K562 (cell line): ENCODE measurements around the gene TRAF7. TPM values are rescaled to one million over a fixed set of nuclear protein-coding genes. Genes with fewer than 3 reads are reported as not detected.
A peak's percentile ranks its signal among the peaks of the same experiment; 100 is the strongest.

Experiments used
- CHD4 ChIP-seq: fragments of 200-600 bp; sonication (generic); IDR thresholded peaks from 3 replicates; pipeline ENCODE4 v1.6.1; 2012; ENCODE audit warnings: low read depth, mild to moderate bottlenecking, mixed read lengths, low read length, inconsistent platforms; ENCODE audit not compliant: insufficient read depth, insufficient replicate concordance, poor library complexity, severe bottlenecking
- KDM5B ChIP-seq: fragments of 200-600 bp; sonication (generic); IDR thresholded peaks from 2 replicates; pipeline ENCODE4 v1.6.1; 2012; ENCODE audit warnings: low read depth, mild to moderate bottlenecking, moderate library complexity, low read length, control low read depth, inconsistent platforms; ENCODE audit not compliant: insufficient replicate concordance
- MCM5 ChIP-seq: fragments of 450-650 bp; IDR thresholded peaks from 2 replicates; pipeline ENCODE4 v1.6.1; 2016; ENCODE audit warnings: low read depth
- MEIS2 ChIP-seq: fragments of 450-650 bp; IDR thresholded peaks from 2 replicates; pipeline ENCODE4 v1.6.1; 2014; ENCODE audit warnings: mild to moderate bottlenecking; ENCODE audit not compliant: partially characterized antibody
- PHF8 ChIP-seq: fragments of 200-600 bp; sonication (generic); IDR thresholded peaks from 2 replicates; pipeline ENCODE4 v1.6.1; 2012; ENCODE audit warnings: mixed run types, mild to moderate bottlenecking, inconsistent platforms, low read length, moderate library complexity, borderline replicate concordance
- PPARD ChIP-seq: fragments of 250-450 bp; sonication (Bioruptor Pico); IDR thresholded peaks from 2 replicates; pipeline ENCODE4 v1.8.0; 2022; ENCODE audit warnings: inconsistent platforms, mild to moderate bottlenecking, moderate library complexity
- PRMT5 ChIP-seq: sonication (generic); formaldehyde crosslinking; IDR thresholded peaks from 2 replicates; pipeline ENCODE4 v1.5.0; 2020; ENCODE audit warnings: missing genetic modification reagents
- RBFOX2 ChIP-seq: fragments of 200-400 bp; formaldehyde crosslinking; IDR thresholded peaks from 2 replicates; pipeline ENCODE4 v1.6.1; 2017; ENCODE audit warnings: low read depth, mild to moderate bottlenecking, low read length, moderate library complexity
- RBM39 ChIP-seq: fragments of 200-400 bp; formaldehyde crosslinking; optimal IDR thresholded peaks from 2 replicates; pipeline ENCODE3; 2018; ENCODE audit warnings: low read depth, low read length
- RCOR1 ChIP-seq, 2 experiments: IDR thresholded peaks; 2 replicates each; pipeline ENCODE4 v1.6.1; 2012; ENCODE audit warnings: low read depth in 2 of 2, low read length in 2 of 2, borderline replicate concordance in 1 of 2, improper control_type of control experiment in 1 of 2
- SREBF2 ChIP-seq: sonication (generic); formaldehyde crosslinking; IDR thresholded peaks from 2 replicates; pipeline ENCODE4 v1.4.0; 2020; ENCODE audit warnings: mild to moderate bottlenecking, missing genetic modification reagents
- ZNF121 ChIP-seq: sonication (generic); formaldehyde crosslinking; conservative IDR thresholded peaks from 2 replicates; pipeline ENCODE4 v1.8.0; 2022; ENCODE audit warnings: missing genetic modification reagents
- ZNF707 ChIP-seq: fragments of 250-450 bp; sonication (Bioruptor Pico); conservative IDR thresholded peaks from 2 replicates; pipeline ENCODE4 v1.8.0; 2022; ENCODE audit warnings: inconsistent platforms, mild to moderate bottlenecking, moderate library complexity
- ZNF717 ChIP-seq: fragments of 250-450 bp; sonication (Bioruptor Pico); IDR thresholded peaks from 2 replicates; pipeline ENCODE4 v1.5.0; 2021
- ZNF76 ChIP-seq: fragments of 250-450 bp; sonication (Bioruptor Pico); IDR thresholded peaks from 2 replicates; pipeline ENCODE4 v1.4.0; 2020; ENCODE audit warnings: mild to moderate bottlenecking, moderate library complexity, borderline replicate concordance
- polyA plus RNA-seq, 8 experiments: library from polyadenylated mRNA; depleted of rRNA in 4 of 8; stranded (reverse) in 5 of 8; unstranded in 3 of 8; fragments of >200 nt; fragmentation: Nextera tagmentation in 2 of 8; fragmentation: Illumina TruSeq in 1 of 8; extraction: Ambion mirVana in 2 of 8; extraction: Trizol in 1 of 8; gene quantifications; 2 replicates each; pipeline versions ENCODE4 v1.2.1 to v1.2.3, GENCODE V29; 2011 to 2014; ENCODE audit warnings: inconsistent platforms in 1 of 8, missing spikeins in 1 of 8
- total RNA-seq, 7 experiments: library from RNA; depleted of rRNA in 6 of 7; stranded (reverse); fragments of >200 nt in 6 of 7; fragmentation: Illumina TruSeq in 2 of 7; extraction: Trizol in 2 of 7; gene quantifications; 2 replicates each; pipeline versions ENCODE4 v1.2.1 to v1.2.3, GENCODE V29; 2011 to 2021; ENCODE audit warnings: low replicate concordance in 1 of 7
- TF ChIP-seq, protein P1 (sequence below): fragments of 250-450 bp; sonication (Bioruptor Pico); IDR thresholded peaks from 2 replicates; pipeline ENCODE4 v1.6.1; 2021; ENCODE audit warnings: mild to moderate bottlenecking
- TF ChIP-seq, protein P2 (sequence below): sonication (generic); formaldehyde crosslinking; IDR thresholded peaks from 2 replicates; pipeline ENCODE4 v1.8.0; 2023; ENCODE audit warnings: missing genetic modification reagents, mild to moderate bottlenecking, borderline replicate concordance
- TF ChIP-seq, protein P3 (sequence below): sonication (generic); formaldehyde crosslinking; IDR thresholded peaks from 2 replicates; pipeline ENCODE4 v1.8.1; 2023; ENCODE audit warnings: mild to moderate bottlenecking, missing genetic modification reagents
- TF ChIP-seq, protein P4 (sequence below): IDR thresholded peaks from 2 replicates; pipeline ENCODE4 v1.6.1; 2016; ENCODE audit warnings: missing genetic modification characterization, missing compliant biosample characterization

The TRAF7 gene
- total and polyA plus RNA-seq, 9 of the 15 experiments (the other 6 are each of a cell fraction or from before 2014, with no cell fraction given): 1.1 to 113 (median 41.6) TPM

GRCh38 chr16:2205967-2206313, 50.4 kb downstream of the TRAF7 start (continued):
- TF ChIP-seq, protein P1, sequence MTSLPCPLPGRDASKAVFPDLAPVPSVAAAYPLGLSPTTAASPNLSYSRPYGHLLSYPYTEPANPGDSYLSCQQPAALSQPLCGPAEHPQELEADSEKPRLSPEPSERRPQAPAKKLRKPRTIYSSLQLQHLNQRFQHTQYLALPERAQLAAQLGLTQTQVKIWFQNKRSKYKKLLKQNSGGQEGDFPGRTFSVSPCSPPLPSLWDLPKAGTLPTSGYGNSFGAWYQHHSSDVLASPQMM: no peak
- TF ChIP-seq, protein P2, sequence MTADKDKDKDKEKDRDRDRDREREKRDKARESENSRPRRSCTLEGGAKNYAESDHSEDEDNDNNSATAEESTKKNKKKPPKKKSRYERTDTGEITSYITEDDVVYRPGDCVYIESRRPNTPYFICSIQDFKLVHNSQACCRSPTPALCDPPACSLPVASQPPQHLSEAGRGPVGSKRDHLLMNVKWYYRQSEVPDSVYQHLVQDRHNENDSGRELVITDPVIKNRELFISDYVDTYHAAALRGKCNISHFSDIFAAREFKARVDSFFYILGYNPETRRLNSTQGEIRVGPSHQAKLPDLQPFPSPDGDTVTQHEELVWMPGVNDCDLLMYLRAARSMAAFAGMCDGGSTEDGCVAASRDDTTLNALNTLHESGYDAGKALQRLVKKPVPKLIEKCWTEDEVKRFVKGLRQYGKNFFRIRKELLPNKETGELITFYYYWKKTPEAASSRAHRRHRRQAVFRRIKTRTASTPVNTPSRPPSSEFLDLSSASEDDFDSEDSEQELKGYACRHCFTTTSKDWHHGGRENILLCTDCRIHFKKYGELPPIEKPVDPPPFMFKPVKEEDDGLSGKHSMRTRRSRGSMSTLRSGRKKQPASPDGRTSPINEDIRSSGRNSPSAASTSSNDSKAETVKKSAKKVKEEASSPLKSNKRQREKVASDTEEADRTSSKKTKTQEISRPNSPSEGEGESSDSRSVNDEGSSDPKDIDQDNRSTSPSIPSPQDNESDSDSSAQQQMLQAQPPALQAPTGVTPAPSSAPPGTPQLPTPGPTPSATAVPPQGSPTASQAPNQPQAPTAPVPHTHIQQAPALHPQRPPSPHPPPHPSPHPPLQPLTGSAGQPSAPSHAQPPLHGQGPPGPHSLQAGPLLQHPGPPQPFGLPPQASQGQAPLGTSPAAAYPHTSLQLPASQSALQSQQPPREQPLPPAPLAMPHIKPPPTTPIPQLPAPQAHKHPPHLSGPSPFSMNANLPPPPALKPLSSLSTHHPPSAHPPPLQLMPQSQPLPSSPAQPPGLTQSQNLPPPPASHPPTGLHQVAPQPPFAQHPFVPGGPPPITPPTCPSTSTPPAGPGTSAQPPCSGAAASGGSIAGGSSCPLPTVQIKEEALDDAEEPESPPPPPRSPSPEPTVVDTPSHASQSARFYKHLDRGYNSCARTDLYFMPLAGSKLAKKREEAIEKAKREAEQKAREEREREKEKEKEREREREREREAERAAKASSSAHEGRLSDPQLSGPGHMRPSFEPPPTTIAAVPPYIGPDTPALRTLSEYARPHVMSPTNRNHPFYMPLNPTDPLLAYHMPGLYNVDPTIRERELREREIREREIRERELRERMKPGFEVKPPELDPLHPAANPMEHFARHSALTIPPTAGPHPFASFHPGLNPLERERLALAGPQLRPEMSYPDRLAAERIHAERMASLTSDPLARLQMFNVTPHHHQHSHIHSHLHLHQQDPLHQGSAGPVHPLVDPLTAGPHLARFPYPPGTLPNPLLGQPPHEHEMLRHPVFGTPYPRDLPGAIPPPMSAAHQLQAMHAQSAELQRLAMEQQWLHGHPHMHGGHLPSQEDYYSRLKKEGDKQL (CRISPR knock-in tag): no peak
- TF ChIP-seq, protein P3, sequence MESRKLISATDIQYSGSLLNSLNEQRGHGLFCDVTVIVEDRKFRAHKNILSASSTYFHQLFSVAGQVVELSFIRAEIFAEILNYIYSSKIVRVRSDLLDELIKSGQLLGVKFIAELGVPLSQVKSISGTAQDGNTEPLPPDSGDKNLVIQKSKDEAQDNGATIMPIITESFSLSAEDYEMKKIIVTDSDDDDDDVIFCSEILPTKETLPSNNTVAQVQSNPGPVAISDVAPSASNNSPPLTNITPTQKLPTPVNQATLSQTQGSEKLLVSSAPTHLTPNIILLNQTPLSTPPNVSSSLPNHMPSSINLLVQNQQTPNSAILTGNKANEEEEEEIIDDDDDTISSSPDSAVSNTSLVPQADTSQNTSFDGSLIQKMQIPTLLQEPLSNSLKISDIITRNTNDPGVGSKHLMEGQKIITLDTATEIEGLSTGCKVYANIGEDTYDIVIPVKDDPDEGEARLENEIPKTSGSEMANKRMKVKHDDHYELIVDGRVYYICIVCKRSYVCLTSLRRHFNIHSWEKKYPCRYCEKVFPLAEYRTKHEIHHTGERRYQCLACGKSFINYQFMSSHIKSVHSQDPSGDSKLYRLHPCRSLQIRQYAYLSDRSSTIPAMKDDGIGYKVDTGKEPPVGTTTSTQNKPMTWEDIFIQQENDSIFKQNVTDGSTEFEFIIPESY (CRISPR knock-in tag): 0 out of 2 replicates have a peak, but pooled peaks have one; percentile 2
- TF ChIP-seq SREBF2 (no peak), CHD4 (no peak), MCM5 (no peak), MEIS2 (no peak), ZNF76 (CRISPR knock-in tag) (no peak), ZNF717 (no peak), RBM39 (no peak), PRMT5 (no peak), RCOR1 (IDR thresholded peaks at IDR 0.05; ENCODE audit: borderline replicate concordance in 1 of 2, low read depth in 2 of 2, low read length in 2 of 2) (no peak), PHF8 (no peak), PPARD (no peak), ZNF707 (CRISPR knock-in tag) (no peak), RBFOX2 (peak; percentile 10), KDM5B (no peak), ZNF121 (no peak)
- TF ChIP-seq, protein P4, sequence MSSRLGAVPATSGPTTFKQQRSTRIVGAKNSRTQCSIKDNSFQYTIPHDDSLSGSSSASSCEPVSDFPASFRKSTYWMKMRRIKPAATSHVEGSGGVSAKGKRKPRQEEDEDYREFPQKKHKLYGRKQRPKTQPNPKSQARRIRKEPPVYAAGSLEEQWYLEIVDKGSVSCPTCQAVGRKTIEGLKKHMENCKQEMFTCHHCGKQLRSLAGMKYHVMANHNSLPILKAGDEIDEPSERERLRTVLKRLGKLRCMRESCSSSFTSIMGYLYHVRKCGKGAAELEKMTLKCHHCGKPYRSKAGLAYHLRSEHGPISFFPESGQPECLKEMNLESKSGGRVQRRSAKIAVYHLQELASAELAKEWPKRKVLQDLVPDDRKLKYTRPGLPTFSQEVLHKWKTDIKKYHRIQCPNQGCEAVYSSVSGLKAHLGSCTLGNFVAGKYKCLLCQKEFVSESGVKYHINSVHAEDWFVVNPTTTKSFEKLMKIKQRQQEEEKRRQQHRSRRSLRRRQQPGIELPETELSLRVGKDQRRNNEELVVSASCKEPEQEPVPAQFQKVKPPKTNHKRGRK (tag): no peak
